ENCODE data around the gene PURB.

The PURB gene

GRCh38 chr7:44909596-44910389, 24.5 kb upstream of the PURB start:
- in situ Hi-C loops (cut with HindIII; ENCODE audit: low pct_unique_long_range_greater_than_20kb, low sequenced_read_pairs): no loop called here
- DNase-seq (ENCODE audit: low read depth in 1 of 2, low spot score in 1 of 2): no peak
- TF ChIP-seq JUND (IDR thresholded peaks at IDR 0.05; ENCODE audit: low read depth): no peak

- TF ChIP-seq JUND (IDR thresholded peaks at IDR 0.05; ENCODE audit: low read depth): no peak
- in situ Hi-C loops (cut with HindIII; ENCODE audit: low pct_unique_long_range_greater_than_20kb, low sequenced_read_pairs): no loop called here
- no peak for DNase-seq (ENCODE audit: low read depth in 1 of 2, low spot score in 1 of 2)
These were observed 21.6 kb upstream of the PURB start for GRCh38 chr7:44906965-44907364.

GRCh38 chr7:44905002-44905635, 19.8 kb upstream of the PURB start:
- no peak for TF ChIP-seq JUND (IDR thresholded peaks at IDR 0.05; ENCODE audit: low read depth)
- no peak for DNase-seq (ENCODE audit: low read depth in 1 of 2, low spot score in 1 of 2)
- in situ Hi-C loops (cut with HindIII; ENCODE audit: low pct_unique_long_range_greater_than_20kb, low sequenced_read_pairs): no loop called here

GRCh38 chr7:44899443-44899842, 14.1 kb upstream of the PURB start:
- TF ChIP-seq JUND (IDR thresholded peaks at IDR 0.05; ENCODE audit: low read depth): no peak
- in situ Hi-C loops (cut with HindIII; ENCODE audit: low pct_unique_long_range_greater_than_20kb, low sequenced_read_pairs): no loop called here
- DNase-seq (ENCODE audit: low read depth in 1 of 2, low spot score in 1 of 2): no peak

- TF ChIP-seq JUND (IDR thresholded peaks at IDR 0.05; ENCODE audit: low read depth): no peak
- in situ Hi-C loops (cut with HindIII; ENCODE audit: low pct_unique_long_range_greater_than_20kb, low sequenced_read_pairs): no loop called here
- DNase-seq (ENCODE audit: low read depth in 1 of 2, low spot score in 1 of 2): no peak
These were observed 12.7 kb upstream of the PURB start for GRCh38 chr7:44898039-44898438.

GRCh38 chr7:44897309-44897708, 12.0 kb upstream of the PURB start:
- in situ Hi-C loops (cut with HindIII; ENCODE audit: low pct_unique_long_range_greater_than_20kb, low sequenced_read_pairs): no loop called here
- DNase-seq (ENCODE audit: low read depth in 1 of 2, low spot score in 1 of 2): no peak
- TF ChIP-seq JUND (IDR thresholded peaks at IDR 0.05; ENCODE audit: low read depth): no peak

- no peak for TF ChIP-seq JUND (IDR thresholded peaks at IDR 0.05; ENCODE audit: low read depth)
- in situ Hi-C loops (cut with HindIII; ENCODE audit: low pct_unique_long_range_greater_than_20kb, low sequenced_read_pairs): no loop called here
- no peak for DNase-seq (ENCODE audit: low read depth in 1 of 2, low spot score in 1 of 2)
These were observed 9.7 kb upstream of the PURB start for GRCh38 chr7:44894888-44895580.

GRCh38 chr7:44893710-44894234, 8.4 kb upstream of the PURB start:
- no peak for DNase-seq (ENCODE audit: low read depth in 1 of 2, low spot score in 1 of 2)
- no peak for TF ChIP-seq JUND (IDR thresholded peaks at IDR 0.05; ENCODE audit: low read depth)
- in situ Hi-C loops (cut with HindIII; ENCODE audit: low pct_unique_long_range_greater_than_20kb, low sequenced_read_pairs): no loop called here

- in situ Hi-C loops (cut with HindIII; ENCODE audit: low pct_unique_long_range_greater_than_20kb, low sequenced_read_pairs): no loop called here
- no peak for DNase-seq (ENCODE audit: low read depth in 1 of 2, low spot score in 1 of 2)
- no peak for TF ChIP-seq JUND (IDR thresholded peaks at IDR 0.05; ENCODE audit: low read depth)
These were observed 6.5 kb upstream of the PURB start for GRCh38 chr7:44891791-44892190.

GRCh38 chr7:44891372-44891771, 6.0 kb upstream of the PURB start:
- in situ Hi-C loops (cut with HindIII; ENCODE audit: low pct_unique_long_range_greater_than_20kb, low sequenced_read_pairs): no loop called here
- DNase-seq (ENCODE audit: low read depth in 1 of 2, low spot score in 1 of 2): no peak

GRCh38 chr7:44889086-44889781, 3.9 kb upstream of the PURB start:
- no peak for TF ChIP-seq JUND (IDR thresholded peaks at IDR 0.05; ENCODE audit: low read depth)
- DNase-seq (ENCODE audit: low read depth in 1 of 2, low spot score in 1 of 2): no peak
- in situ Hi-C loops (cut with HindIII; ENCODE audit: low pct_unique_long_range_greater_than_20kb, low sequenced_read_pairs): no loop called here

More at GRCh38 chr7:44891372-44891771, 6.0 kb upstream of the PURB start:
- no peak for TF ChIP-seq JUND (IDR thresholded peaks at IDR 0.05; ENCODE audit: low read depth)

- no peak for DNase-seq (ENCODE audit: low read depth in 1 of 2, low spot score in 1 of 2)
- in situ Hi-C loops (cut with HindIII; ENCODE audit: low pct_unique_long_range_greater_than_20kb, low sequenced_read_pairs): no loop called here
These were observed 2.0 kb upstream of the PURB start for GRCh38 chr7:44887293-44887692.

More at GRCh38 chr7:44887293-44887692, 2.0 kb upstream of the PURB start:
- no peak for TF ChIP-seq JUND (IDR thresholded peaks at IDR 0.05; ENCODE audit: low read depth)

Data from T47D (cell line).